ENCODE results near the gene SLC30A3.
"Not testable (repeated sequence)": the region's sequence is repeated elsewhere in the genome, so short reads cannot be mapped to it uniquely, and the experiment has no call there.

SLC30A3 gene, protein sequence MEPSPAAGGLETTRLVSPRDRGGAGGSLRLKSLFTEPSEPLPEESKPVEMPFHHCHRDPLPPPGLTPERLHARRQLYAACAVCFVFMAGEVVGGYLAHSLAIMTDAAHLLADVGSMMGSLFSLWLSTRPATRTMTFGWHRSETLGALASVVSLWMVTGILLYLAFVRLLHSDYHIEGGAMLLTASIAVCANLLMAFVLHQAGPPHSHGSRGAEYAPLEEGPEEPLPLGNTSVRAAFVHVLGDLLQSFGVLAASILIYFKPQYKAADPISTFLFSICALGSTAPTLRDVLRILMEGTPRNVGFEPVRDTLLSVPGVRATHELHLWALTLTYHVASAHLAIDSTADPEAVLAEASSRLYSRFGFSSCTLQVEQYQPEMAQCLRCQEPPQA

DNA sequence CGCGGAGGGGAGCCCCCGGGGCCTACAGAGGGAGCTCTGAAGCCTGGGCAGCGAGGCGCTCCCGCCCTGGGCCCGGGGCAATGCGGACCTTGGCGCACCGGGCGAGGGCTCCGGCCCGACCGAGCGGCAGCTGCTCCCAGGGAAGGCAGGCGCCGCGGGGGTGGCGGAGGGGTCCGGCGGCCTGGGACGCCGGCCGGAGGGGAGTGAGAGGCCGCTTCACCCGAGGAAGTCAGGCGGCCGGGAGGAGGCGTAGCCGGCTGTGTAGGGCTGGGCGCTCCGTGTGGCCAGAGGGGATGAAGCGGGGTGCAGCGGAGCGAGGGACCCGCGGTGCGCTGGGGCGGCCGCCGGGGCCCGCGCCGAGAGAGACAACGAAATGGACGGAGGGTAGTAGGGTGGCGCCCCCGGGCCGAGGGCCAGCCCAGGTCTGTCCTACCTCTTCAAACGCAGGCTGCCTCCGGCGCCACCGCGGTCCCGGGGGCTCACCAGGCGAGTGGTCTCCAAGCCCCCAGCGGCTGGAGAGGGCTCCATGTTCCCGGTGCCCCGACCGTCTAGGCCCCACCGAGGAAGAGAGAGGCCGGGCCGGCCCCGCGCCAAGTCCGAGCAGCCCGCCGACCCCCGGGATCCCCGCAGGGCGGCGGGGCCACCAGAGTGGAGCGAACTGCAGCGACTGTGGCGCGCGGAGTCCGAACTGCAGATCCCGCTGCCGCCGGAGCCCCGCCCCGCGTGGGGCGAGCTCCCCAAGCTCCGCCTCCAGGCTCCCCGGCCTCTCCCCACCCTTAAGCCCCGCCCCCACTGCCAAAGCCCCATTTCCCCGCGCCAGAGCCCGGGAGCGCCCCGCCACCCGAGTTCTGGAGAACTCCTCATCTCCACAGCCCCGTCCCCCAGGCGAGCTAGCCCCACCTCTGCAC lies at the start of gene SLC30A3:
Gene SLC30A3, minus strand, starts transcription at position 669 of the 908 bp plus-strand sequence. Its CDS starts 141 bp downstream, at position 528.
- DNase-seq, result peak; percentile 65

DNA sequence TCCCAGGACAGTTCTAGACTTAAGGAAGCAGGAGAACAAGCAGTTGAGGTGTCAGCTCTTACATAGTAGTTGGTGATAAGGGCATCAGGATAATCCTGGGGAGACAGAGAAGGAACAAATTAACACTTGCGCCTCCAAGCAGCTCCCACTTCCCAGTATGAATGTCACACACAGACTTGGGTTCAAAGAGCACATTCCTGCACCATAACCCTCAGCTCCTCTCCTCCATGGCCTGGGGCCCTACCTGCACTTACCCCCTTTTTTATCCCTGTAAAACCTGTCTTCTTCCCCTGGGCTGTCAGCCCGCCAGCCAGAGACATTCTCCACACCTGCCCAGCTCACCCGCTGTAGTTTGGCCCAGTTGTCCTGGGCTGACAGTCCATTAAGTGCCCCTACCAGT lies 49.3 kb upstream of the SLC30A3 start:
- DNase-seq, result no peak

DNA sequence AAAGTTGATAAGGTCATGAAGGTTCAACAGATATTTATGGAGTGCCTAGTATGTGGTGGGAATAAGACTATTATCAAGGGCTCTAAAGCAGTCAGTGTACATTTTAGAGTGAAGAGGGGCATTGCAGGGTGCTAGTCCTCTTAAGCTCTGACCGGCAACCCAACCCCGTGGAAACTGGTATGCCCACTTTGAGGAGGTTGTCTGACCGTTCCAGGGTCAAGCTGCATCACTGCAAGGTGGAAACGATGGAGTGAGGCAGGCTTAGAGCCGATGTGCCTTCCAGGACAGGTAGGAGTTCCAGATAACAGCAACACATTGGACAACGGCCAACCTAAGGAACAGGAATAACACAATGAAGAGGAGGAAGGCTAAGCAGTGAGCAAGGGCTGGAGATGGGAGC lies 46.8 kb upstream of the SLC30A3 start:
- DNase-seq, result no peak

DNA sequence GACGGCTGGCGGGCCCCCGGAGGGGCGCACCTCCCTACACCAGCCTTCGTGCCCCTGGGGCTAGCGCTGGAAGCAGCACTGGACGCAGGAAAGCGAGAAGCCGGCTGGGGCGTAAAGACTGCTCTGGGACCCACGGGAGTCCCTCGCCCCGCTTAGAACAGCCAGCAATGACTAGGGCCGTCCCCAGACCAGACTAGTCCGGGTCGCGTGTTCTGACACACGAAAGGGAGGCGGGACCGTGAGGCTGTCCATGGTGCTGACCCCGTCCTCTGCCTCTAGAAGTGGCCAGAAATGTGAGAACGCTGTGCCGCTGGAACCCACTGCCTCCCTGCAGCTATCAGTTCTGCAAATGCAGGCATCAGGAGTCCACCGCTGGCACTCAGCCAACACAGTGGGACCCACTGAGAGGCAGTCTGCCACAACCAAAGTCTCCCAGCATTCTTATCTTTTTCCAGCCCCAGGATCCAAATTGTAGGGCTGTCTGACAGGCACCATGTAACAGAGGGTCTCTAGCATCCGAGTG lies 45.6 kb upstream of the SLC30A3 start, which contains the start of gene UCN:
Gene UCN, minus strand, starts transcription at position 87 of the 523 bp plus-strand sequence. CDS start 550 bp downstream, outside the sequence.
- no peak for DNase-seq

DNA sequence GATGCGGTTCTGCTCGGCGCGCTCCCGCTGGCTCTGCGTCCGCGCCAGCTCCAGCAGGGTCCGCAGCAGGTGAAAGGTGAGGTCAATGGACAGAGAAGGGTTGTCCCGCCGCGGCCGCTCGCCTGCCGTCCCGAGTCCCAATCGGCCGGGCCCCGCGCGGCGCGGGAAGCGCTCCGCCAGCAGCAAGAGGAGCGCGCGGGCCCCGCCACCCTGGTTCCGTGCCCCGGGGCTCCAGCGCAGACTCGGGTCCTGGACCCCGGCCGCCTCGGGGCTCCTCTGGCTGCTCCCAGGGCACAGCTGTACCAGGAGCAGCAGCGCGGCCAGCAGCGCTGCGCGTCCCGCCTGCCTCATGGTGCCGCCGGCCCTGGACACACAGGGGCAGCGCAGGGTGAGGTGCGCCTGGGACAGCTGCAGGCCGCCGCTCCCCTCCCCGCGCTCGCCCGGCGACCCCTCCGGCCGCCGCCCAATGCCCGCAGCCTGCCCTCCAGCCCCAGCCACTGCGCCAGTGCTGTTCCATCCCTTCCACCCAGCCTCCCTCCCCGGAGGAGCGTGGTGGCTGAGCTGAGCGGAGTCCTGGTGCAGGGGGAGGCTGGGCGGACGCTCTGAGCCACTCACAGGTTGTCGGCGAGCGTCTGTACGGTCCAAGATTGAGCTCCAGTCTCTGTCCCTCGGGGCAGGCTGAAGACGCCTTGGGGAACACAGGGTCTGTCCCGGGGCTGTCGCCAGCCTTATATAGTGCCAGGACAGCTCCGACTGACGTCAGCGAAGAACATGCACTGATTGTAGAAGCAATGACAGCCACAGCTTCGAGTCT lies 44.9 kb upstream of the SLC30A3 start:
- DNase-seq, result no peak

DNA sequence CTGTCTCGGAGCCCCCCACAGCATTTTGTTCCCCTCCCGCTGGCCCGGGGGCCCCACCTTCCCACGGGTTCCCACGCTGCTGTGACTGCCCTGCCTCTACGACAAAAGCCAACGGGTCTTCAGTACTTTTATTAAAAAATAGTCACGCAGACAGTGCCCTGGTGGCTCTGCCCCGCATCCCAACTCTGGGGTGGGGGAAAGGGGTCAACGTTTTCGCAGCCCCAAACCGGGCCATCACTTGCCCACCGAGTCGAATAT lies 44.4 kb upstream of the SLC30A3 start:
- DNase-seq, result no peak

DNA sequence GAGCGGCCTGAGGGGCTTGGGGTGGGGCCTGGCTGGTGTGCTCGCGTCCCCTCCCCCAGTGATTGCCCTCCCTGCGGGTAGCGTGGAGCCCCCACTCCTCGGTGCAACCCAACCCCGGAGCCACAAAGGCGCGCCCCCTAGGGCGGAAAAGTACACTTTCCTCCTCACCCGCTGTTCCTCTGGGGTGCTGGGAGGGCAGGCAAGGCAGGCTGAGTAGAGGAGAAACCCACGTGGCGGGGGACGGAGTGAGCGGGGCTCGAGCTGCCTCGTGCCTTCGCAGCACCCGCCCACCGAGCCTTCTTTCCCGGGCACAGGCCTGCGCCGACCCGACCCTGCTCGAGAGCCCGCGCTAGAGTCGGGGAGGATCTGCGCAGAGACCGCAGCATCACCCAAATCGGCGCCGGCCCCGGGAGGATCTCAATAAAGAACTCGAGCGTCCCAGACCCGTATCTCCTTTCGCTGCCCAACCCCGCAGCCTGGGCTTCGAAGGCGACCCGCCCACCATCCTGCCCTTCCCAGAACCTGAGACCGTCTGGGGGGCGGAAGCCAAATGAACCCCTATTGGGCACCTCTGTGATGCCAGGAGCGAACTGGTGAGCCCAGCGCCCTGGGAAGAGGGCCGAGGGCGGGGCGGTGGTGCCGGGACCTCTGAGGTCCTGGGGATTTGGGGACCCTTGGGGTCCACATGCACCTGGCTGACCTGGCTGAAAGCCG lies 43.9 kb upstream of the SLC30A3 start:
- no peak for DNase-seq

DNA sequence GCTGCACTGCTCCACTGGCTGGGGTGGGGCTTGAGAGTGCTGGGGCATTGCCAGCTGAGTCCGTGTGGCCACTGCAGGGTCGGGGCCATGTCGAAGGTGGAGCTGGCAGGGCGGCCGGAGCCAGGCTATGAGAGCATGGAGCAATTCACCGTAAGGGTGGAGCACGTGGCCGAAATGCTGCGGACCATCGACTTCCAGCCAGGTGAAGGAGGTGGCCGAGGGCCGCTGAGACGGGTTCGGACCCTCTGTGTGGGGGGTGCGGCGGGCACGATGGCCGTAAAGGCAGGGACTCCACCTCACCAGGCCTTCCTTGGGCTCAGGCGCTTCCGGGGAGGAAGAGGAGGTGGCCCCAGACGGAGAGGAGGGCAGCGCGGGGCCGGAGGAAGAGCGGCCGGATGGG lies 43.3 kb upstream of the SLC30A3 start:
- no peak for DNase-seq

DNA sequence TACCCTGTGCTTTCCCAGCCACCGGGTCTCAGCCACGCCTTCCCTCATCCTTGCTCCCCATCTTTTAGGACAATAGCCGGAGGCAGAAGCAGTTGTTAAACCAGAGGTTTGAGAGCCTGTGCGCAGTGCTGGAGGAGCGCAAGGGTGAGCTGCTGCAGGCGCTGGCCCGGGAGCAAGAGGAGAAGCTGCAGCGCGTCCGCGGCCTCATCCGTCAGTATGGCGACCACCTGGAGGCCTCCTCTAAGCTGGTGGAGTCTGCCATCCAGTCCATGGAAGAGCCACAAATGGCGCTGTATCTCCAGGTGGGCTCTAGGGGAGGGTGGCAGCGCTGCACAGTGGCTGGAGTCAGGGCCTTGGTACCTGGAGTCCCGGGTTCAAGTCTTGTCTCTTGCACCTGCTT lies 42.7 kb upstream of the SLC30A3 start:
- DNase-seq, result no peak

DNA sequence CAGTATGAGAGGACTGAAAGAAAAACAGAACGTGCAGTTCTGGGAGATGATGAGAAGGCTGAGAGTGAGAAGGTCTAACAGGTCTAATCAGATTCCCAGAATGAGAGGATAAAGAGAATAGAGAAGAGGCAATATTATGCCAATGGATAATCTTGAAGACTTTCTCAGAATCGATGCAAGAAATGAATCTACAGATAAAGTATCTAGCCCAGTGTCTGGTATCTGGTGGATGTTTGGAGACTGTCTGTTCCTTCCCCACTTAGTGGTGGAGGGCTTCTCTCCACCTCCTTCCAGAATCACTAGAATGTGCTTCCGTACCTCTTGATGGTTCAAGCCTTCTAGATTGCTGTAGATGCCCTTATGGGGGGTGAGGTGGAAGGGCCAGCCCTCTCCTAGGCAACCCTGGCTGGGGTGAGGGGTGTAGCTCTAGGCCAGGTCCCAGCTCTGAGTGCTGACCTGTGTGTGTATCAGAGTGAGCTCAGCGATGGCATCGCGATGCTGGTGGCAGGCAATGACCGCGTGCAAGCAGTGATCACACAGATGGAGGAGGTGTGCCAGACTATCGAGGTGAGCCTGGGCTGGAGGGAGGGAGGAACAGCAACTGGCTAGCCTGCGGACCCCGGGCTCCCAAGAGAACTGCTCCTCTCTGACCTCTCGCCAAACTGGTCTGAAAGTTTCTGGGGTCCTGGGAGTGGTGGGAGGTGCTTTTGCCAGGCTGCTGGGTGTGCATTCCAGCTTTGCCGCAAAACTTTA lies 41.8 kb upstream of the SLC30A3 start:
- no peak for DNase-seq

DNA sequence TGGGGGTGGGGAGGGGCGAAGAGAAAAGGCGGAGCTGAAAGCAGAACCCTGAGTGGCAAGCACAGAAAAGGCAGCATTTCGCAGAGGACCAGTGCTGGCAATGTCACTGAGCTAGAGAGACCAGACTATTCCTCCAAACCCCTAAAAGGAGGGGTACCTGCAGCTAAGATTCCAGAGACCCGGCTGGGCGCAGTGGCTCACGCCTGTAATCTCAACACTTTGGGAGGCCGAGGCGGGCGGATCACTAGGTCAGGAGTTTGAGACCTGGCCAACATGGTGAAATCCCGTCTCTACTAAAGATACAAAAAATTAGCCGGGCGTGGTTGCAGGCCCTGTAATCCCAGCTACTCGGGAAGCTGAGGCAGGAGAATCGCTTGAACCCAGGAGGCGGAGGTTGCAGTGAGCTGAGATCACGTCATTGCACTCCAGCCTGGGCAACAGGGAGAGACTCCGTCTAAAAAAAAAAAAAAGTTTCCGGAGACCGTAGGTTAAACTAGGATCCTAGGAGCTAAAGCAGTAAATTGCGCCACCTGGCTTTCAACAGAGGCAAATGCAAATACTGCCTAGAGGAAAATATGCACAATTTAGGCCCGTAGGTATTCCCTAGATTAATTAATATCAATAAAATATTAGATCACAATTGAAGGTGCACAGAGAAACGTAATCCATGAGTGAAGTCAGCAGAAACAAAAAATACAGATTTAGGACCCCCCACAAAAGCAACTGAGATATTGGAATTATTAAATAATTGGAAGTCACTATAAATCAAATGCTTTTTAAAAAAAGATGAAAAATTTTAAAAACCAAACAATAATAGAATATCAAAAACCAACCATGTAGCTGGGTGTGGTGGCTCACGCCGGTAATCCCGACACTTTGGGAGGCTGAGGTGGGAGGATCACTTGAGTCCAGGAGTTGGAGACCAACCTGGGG lies 40.5 kb upstream of the SLC30A3 start:
- peak; percentile 79 for DNase-seq

DNA sequence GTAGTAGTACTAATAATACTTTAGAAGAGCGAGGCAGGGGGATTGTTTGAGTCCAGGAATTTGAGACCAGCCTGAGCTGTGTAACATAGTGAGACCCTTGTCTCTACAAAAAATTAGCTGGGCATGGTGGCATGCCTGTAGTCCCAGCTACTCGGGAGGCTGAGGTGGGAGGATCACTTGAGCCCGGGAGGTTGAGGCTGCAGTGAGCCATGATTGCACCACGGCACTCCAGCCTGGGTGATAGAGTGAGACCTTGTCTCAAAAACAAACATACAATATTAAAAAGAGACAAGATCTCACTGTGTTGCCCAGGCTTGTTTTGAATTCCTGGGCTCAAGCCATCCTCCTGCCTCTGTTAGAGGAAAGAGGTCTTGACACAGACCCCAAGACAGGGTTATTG lies 37.8 kb upstream of the SLC30A3 start:
- DNase-seq, result not testable (repeated sequence)

DNA sequence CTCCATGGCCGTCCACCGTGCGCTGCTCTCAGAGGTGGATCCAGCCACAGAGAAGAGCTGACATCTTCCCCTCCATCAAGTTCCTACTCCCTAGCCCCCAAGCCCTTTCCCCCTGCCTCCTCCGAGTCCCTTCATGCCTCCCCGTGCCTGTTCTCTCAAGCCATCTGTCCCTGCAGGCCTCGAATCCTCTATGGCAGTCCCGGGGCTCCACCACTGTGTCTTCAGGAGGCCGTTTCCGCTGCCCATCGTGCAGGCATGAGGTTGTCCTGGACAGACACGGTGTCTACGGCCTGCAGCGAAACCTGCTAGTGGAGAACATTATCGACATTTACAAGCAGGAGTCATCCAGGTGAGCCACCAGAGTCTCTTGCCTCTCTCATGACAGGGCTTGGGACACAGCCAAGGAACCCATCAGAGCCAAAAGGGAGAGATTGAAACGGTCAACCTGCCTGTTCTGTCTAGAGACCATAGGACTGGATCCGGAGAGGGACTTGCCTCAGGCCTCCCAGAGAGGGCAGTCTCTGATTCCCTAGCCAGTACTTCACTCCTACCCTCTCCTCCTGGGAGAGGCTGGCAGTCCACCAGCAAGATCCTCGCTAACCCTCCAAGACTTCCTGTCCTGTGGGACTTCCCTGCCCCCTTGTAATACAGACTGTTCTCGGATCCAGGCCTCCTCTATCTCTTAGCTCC lies 35.7 kb upstream of the SLC30A3 start:
- DNase-seq, result no peak

DNA sequence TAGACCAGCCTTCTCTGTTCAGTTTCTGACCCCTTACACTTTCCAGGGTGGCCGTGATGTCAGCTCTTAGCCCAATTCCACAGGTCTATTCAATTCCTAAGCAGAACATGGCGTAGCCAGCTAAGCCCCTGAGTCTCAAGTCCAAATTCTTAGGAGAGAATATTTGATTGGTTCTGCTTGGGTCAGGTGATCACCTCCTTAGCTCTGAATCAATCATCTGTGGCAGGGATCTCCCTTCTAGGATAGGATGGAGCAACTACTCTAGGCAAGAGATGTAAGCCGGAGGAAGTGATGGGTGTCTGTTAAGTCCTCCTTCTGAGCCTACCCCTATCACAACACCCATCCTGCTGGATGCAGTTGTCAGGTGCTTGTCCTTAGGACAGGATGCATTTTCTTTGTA lies 34.3 kb upstream of the SLC30A3 start:
- no peak for DNase-seq

DNA sequence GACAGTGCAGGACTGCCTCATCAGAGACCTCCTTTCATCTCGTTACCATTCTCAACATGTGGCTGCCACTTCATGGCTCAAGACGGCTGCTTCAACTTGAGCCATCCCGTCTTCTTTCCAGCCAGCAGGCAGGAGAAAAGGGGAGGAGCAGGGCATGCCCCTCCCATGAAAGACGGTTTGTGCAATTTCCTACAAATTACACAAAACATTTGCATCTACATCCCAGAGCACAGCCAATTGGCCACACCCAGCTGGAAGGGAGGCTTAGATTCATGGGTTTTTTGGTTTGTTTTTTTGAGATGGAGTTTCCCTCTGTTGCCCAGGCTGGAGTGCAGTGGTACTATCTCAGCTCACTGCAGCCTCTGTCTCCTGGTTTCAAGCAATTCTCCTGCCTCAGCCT lies 33.6 kb upstream of the SLC30A3 start:
- DNase-seq, result no peak

DNA sequence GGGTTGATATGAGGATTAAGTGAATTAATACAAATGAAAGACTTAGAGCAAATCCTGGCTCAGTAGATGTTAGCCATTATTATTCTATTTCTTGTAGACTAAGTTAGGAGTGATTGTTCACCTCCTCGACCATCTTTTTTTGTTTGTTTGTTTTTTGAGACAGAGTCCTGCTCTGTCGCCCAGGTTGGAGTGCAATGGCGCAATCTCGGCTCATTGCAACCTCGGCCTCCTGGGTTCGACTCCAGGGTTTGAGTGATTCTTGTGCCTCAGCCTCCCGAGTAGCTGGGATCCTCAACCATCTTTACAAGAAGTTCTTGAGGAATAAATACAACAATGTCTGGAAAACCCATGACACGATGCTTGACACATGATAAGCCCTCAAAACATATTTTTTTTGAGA lies 32.1 kb upstream of the SLC30A3 start:
- DNase-seq, result no peak

DNA sequence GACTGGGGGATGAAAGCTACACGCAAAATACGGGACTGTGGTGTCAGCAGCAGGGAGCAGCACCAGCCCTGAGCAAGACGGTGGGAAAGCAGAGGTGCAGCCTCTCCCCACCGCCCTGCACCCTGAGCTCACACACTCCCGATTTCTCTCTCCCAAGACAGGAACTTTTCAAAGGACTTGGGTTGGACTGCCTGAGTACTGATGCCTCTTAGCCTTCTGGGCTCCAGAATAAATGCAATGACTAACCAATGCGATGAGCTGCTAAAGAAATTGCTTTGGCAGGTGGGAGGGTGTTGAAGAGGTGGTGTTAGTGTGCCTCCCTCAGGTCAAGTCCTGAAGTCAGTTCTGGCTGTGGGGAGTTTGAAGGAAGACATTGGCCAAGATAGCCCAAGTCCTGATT lies 29.0 kb upstream of the SLC30A3 start:
- no peak for DNase-seq

DNA sequence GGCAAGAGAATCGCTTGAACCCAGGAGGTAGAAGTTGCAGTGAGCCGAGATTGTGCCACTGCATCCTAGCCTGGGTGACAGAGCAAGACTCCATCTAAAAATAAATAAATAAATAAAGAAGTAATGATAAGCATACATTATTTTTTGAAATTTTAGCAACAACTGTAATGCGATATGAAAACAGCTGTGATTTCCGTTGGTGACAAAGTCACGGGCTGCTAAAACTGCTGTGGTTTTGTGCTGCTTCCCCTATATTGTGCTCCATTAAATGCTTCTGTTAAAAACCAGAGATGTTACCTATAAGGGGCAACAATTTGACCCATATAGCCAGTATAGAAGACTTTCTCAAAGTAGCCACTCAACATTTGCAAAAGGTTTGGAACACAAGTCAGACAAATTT lies 27.7 kb upstream of the SLC30A3 start:
- no peak for DNase-seq

DNA sequence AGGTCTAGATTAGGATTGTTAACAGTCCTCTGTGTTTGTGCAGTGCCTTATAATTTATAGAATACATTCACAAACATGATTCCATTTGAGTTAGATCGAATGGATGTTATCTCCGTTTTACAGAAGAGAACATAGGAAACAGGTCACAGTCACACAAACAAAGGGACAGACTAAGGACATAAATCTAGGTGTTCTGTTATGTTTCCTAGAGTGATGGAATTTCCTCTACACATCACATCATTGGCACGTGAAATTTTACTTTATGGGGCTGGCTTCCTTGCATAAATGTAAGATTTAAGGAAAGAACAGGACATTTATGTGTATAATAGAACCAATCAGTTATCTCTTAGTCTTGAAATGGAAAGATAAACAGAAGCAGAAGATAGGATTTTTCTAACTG lies 25.8 kb upstream of the SLC30A3 start:
- DNase-seq, result no peak

DNA sequence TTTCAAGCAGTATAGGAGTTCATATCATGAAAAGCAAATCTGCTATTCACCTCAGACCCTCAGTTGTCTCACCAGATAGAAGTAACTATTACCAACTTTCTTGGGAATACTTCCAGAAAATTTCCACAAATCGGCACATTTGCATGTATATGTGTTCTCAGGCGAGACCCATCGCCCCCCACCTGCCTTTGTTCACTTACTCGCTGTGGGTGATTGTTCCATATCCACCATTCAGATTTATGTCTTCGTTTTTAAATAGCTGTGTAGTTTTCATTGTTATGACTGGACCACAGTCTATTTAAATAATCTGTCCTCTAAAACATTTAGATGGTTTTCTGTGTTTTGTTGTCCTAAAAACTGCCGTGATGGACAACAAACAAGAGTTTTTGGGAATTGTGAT lies 22.6 kb upstream of the SLC30A3 start:
- no peak for DNase-seq

Data from hematopoietic multipotent progenitor cell treated with erythropoietin and hydrocortisone succinate and interleukin-3 and kit ligand, for 8 days (in vitro differentiated cells).